COLO668 (cell line): Measurements from ENCODE around the gene SLC2A9.

Source experiments
- DNase-seq: peaks from one replicate; lab custom pipeline; 2025; ENCODE audit not compliant: unreplicated experiment; lab: John Stamatoyannopoulos, UW

The SLC2A9 gene

GRCh38 chr4:9898596-9899305 lies 122.5 kb downstream of the SLC2A9 start:
- no peak for DNase-seq

- no peak for DNase-seq
Measured at GRCh38 chr4:9895333-9895705, 126.0 kb downstream of the SLC2A9 start.

GRCh38 chr4:9894644-9895332 lies 126.5 kb downstream of the SLC2A9 start:
- DNase-seq, result no peak

- DNase-seq, result no peak
Measured at GRCh38 chr4:9893329-9894108, 127.8 kb downstream of the SLC2A9 start.

GRCh38 chr4:9891740-9892139 lies 129.6 kb downstream of the SLC2A9 start:
- DNase-seq, result no peak

GRCh38 chr4:9891056-9891455 lies 130.2 kb downstream of the SLC2A9 start:
- no peak for DNase-seq

GRCh38 chr4:9889306-9889705 lies 132.0 kb downstream of the SLC2A9 start:
- no peak for DNase-seq

- no peak for DNase-seq
Measured at GRCh38 chr4:9885958-9886357, 135.3 kb downstream of the SLC2A9 start.

GRCh38 chr4:9880406-9881197 lies 140.7 kb downstream of the SLC2A9 start:
- DNase-seq, result no peak

GRCh38 chr4:9877123-9877522 lies 144.2 kb downstream of the SLC2A9 start:
- no peak for DNase-seq

GRCh38 chr4:9875516-9875915 lies 145.8 kb downstream of the SLC2A9 start:
- DNase-seq, result no peak

- no peak for DNase-seq
Measured at GRCh38 chr4:9874385-9874784, 146.9 kb downstream of the SLC2A9 start.

- DNase-seq, result no peak
Measured at GRCh38 chr4:9870165-9870790, 151.0 kb downstream of the SLC2A9 start.

GRCh38 chr4:9867751-9868425 lies 153.4 kb downstream of the SLC2A9 start:
- DNase-seq, result peak; percentile 83

GRCh38 chr4:9866931-9867330 lies 154.4 kb downstream of the SLC2A9 start:
- no peak for DNase-seq

GRCh38 chr4:9861561-9861960 lies 159.7 kb downstream of the SLC2A9 start:
- no peak for DNase-seq

GRCh38 chr4:9859810-9860209 lies 161.5 kb downstream of the SLC2A9 start:
- no peak for DNase-seq

GRCh38 chr4:9849538-9849920 lies 171.8 kb downstream of the SLC2A9 start:
- no peak for DNase-seq

- no peak for DNase-seq
Measured at GRCh38 chr4:9847968-9848748, 173.1 kb downstream of the SLC2A9 start.
